ENCODE measurements around the gene MIR17HG. TPM values are rescaled to one million over a fixed set of nuclear protein-coding genes. Genes with fewer than 3 reads are reported as not detected.

MIR17HG gene
- total RNA-seq, 1 experiment from 2014 or later, result 3.4 TPM

GRCh38 chr13:91355826-91356710, 8.6 kb downstream of the MIR17HG start:
- peaks cover 29% of the 10 kb centered on the region for H3K36me3 Mint-ChIP-seq (ENCODE audit: insufficient read depth, unreplicated experiment)
- H3K27ac Mint-ChIP-seq (ENCODE audit: unreplicated experiment), result no peak overlapping the region
- no peaks in the 10 kb centered on the region for H3K9me3 Mint-ChIP-seq (ENCODE audit: low read depth, unreplicated experiment)
- BruUV-seq (replicated peaks), result no TSS peak
- no peaks in the 10 kb centered on the region for H3K27me3 Mint-ChIP-seq (ENCODE audit: unreplicated experiment)
- peaks cover 10% of the 10 kb centered on the region for H3K4me1 Mint-ChIP-seq (ENCODE audit: low read depth, unreplicated experiment)
- CTCF ChIA-PET, result no interaction called here
- intact Hi-C loops (cut with micrococcal nuclease; ENCODE audit: unreplicated experiment), result no loop called here
- TF ChIP-seq CTCF (IDR thresholded peaks at IDR 0.05; ENCODE audit: unreplicated experiment), result no peak
- no peak overlapping the region for H3K4me3 Mint-ChIP-seq (ENCODE audit: low read depth, unreplicated experiment)
- DNase-seq, result no peak

GRCh38 chr13:91356919-91357612, 9.6 kb downstream of the MIR17HG start:
- Mint-ChIP-seq H3K36me3 (ENCODE audit: insufficient read depth, unreplicated experiment) (peaks cover 22% of the 10 kb centered on the region), H3K27me3 (ENCODE audit: unreplicated experiment) (no peaks in the 10 kb centered on the region), H3K4me3 (ENCODE audit: low read depth, unreplicated experiment) (no peak overlapping the region), H3K27ac (ENCODE audit: unreplicated experiment) (peak overlapping the region; percentile 44), H3K4me1 (ENCODE audit: low read depth, unreplicated experiment) (peaks cover 10% of the 10 kb centered on the region), H3K9me3 (ENCODE audit: low read depth, unreplicated experiment) (no peaks in the 10 kb centered on the region)
- no peak for TF ChIP-seq CTCF (IDR thresholded peaks at IDR 0.05; ENCODE audit: unreplicated experiment)
- intact Hi-C loops (cut with micrococcal nuclease; ENCODE audit: unreplicated experiment), result no loop called here
- no TSS peak for BruUV-seq (replicated peaks)
- CTCF ChIA-PET, result no interaction called here
- no peak for DNase-seq

GRCh38 chr13:91357613-91358386, 10.3 kb downstream of the MIR17HG start:
- no peak for DNase-seq
- no TSS peak for BruUV-seq (replicated peaks)
- Mint-ChIP-seq H3K36me3 (ENCODE audit: insufficient read depth, unreplicated experiment) (peaks cover 22% of the 10 kb centered on the region), H3K4me3 (ENCODE audit: low read depth, unreplicated experiment) (no peak overlapping the region), H3K27me3 (ENCODE audit: unreplicated experiment) (no peaks in the 10 kb centered on the region), H3K27ac (ENCODE audit: unreplicated experiment) (peak overlapping the region; percentile 44), H3K9me3 (ENCODE audit: low read depth, unreplicated experiment) (no peaks in the 10 kb centered on the region), H3K4me1 (ENCODE audit: low read depth, unreplicated experiment) (peaks cover 10% of the 10 kb centered on the region)
- CTCF ChIA-PET, result no interaction called here
- intact Hi-C loops (cut with micrococcal nuclease; ENCODE audit: unreplicated experiment), result no loop called here
- TF ChIP-seq CTCF (IDR thresholded peaks at IDR 0.05; ENCODE audit: unreplicated experiment), result no peak

- Mint-ChIP-seq H3K9me3 (ENCODE audit: low read depth, unreplicated experiment) (no peaks in the 10 kb centered on the region), H3K27me3 (ENCODE audit: unreplicated experiment) (no peaks in the 10 kb centered on the region), H3K27ac (ENCODE audit: unreplicated experiment) (no peak overlapping the region), H3K4me1 (ENCODE audit: low read depth, unreplicated experiment) (peaks cover 10% of the 10 kb centered on the region), H3K36me3 (ENCODE audit: insufficient read depth, unreplicated experiment) (peaks cover 21% of the 10 kb centered on the region), H3K4me3 (ENCODE audit: low read depth, unreplicated experiment) (no peak overlapping the region)
- TF ChIP-seq CTCF (IDR thresholded peaks at IDR 0.05; ENCODE audit: unreplicated experiment), result no peak
- intact Hi-C loops (cut with micrococcal nuclease; ENCODE audit: unreplicated experiment), result no loop called here
- CTCF ChIA-PET, result no interaction called here
- no TSS peak for BruUV-seq (replicated peaks)
- no peak for DNase-seq
Observed at GRCh38 chr13:91358387-91358782, 10.9 kb downstream of the MIR17HG start.

All from Calu3 (cell line).